Parathyroid adenoma (tissue), 2 donors: Measurements from ENCODE around the gene SYCP1.
"Not testable (repeated sequence)": the region's sequence is repeated elsewhere in the genome, so short reads cannot be mapped to it uniquely, and the experiment has no call there.

Experiments
- H2AFZ ChIP-seq: fragments of 300-600 bp; sonication (generic); one replicate; pipeline ENCODE4 v1.7.0; 2017; ENCODE audit warnings: antibody characterized with exemption, mild to moderate bottlenecking
- H3K27ac ChIP-seq: fragments of 300-600 bp; sonication (generic); one replicate; pipeline ENCODE4 v1.7.0; 2017
- H3K27me3 ChIP-seq: fragments of 300-600 bp; sonication (generic); one replicate; pipeline ENCODE4 v1.7.0; 2017; ENCODE audit warnings: low read length; ENCODE audit not compliant: control insufficient read depth, insufficient read depth
- H3K36me3 ChIP-seq: fragments of 300-600 bp; sonication (generic); one replicate; pipeline ENCODE4 v1.7.0; 2017; ENCODE audit warnings: low read length; ENCODE audit not compliant: control insufficient read depth, insufficient read depth
- H3K4me1 ChIP-seq: fragments of 300-600 bp; sonication (generic); one replicate; pipeline ENCODE4 v1.7.0; 2017; ENCODE audit warnings: control low read depth
- H3K4me2 ChIP-seq: fragments of 300-600 bp; sonication (generic); one replicate; pipeline ENCODE4 v1.7.0; 2017; ENCODE audit warnings: low read length
- H3K4me3 ChIP-seq: fragments of 300-600 bp; sonication (generic); one replicate; pipeline ENCODE4 v1.7.0; 2017; ENCODE audit warnings: low read depth, low read length
- H3K79me2 ChIP-seq: fragments of 300-600 bp; sonication (generic); one replicate; pipeline ENCODE4 v1.7.0; 2017; ENCODE audit warnings: control low read depth
- H3K9ac ChIP-seq: fragments of 300-600 bp; sonication (generic); one replicate; pipeline ENCODE4 v1.7.0; 2017; ENCODE audit warnings: mild to moderate bottlenecking
- H3K9me3 ChIP-seq: fragments of 300-600 bp; sonication (generic); one replicate; pipeline ENCODE4 v1.7.0; 2017; ENCODE audit warnings: low read length; ENCODE audit not compliant: control insufficient read depth
- CTCF ChIP-seq: fragments of 300-600 bp; sonication (generic); IDR thresholded peaks from one replicate; pipeline ENCODE4 v1.7.0; 2017; ENCODE audit warnings: antibody characterized with exemption, mild to moderate bottlenecking
- donor health status: primary hyperparathyroidism.

The SYCP1 gene

GRCh38 chr1:114828251-114828650 is 26.4 kb upstream of the SYCP1 start:
- Histone ChIP-seq H3K79me2 (no peaks in the 10 kb centered on the region), H3K4me3 (no peak overlapping the region), H3K36me3 (no peaks in the 10 kb centered on the region), H3K9me3 (no peaks in the 10 kb centered on the region), H3K4me1 (no peaks in the 10 kb centered on the region), H3K27me3 (no peaks in the 10 kb centered on the region), H3K9ac (no peak overlapping the region), H2AFZ (no peak overlapping the region), H3K27ac (no peak overlapping the region), H3K4me2 (no peak overlapping the region)
- TF ChIP-seq CTCF, result no peak

- not testable (repeated sequence) for H3K9me3 ChIP-seq, H3K4me3 ChIP-seq, H3K27me3 ChIP-seq, H3K4me2 ChIP-seq, H3K36me3 ChIP-seq, H2AFZ ChIP-seq, H3K4me1 ChIP-seq, H3K79me2 ChIP-seq, H3K9ac ChIP-seq, H3K27ac ChIP-seq
Observed at GRCh38 chr1:114830075-114830474, 24.6 kb upstream of the SYCP1 start.

- Histone ChIP-seq H3K36me3 (no peaks in the 10 kb centered on the region), H3K79me2 (no peaks in the 10 kb centered on the region), H3K9ac (no peak overlapping the region), H3K4me3 (no peak overlapping the region), H3K4me2 (no peak overlapping the region), H3K9me3 (no peaks in the 10 kb centered on the region), H3K27ac (no peak overlapping the region), H2AFZ (no peak overlapping the region), H3K27me3 (no peaks in the 10 kb centered on the region), H3K4me1 (no peaks in the 10 kb centered on the region)
- no peak for TF ChIP-seq CTCF
Observed at GRCh38 chr1:114831276-114831994, 23.2 kb upstream of the SYCP1 start.

GRCh38 chr1:114832057-114832456 is 22.6 kb upstream of the SYCP1 start:
- Histone ChIP-seq H3K4me1 (no peaks in the 10 kb centered on the region), H3K27ac (no peak overlapping the region), H3K36me3 (no peaks in the 10 kb centered on the region), H3K4me3 (no peak overlapping the region), H2AFZ (no peak overlapping the region), H3K27me3 (no peaks in the 10 kb centered on the region), H3K4me2 (no peak overlapping the region), H3K79me2 (no peaks in the 10 kb centered on the region), H3K9me3 (no peaks in the 10 kb centered on the region), H3K9ac (no peak overlapping the region)
- TF ChIP-seq CTCF, result no peak

GRCh38 chr1:114833421-114833820 is 21.2 kb upstream of the SYCP1 start:
- H3K4me2 ChIP-seq, result no peak overlapping the region
- H2AFZ ChIP-seq, result no peak overlapping the region
- no peak overlapping the region for H3K27ac ChIP-seq
- H3K79me2 ChIP-seq, result no peaks in the 10 kb centered on the region
- H3K9ac ChIP-seq, result no peak overlapping the region
- no peak overlapping the region for H3K4me3 ChIP-seq
- no peaks in the 10 kb centered on the region for H3K9me3 ChIP-seq
- H3K36me3 ChIP-seq, result no peaks in the 10 kb centered on the region
- H3K27me3 ChIP-seq, result no peaks in the 10 kb centered on the region
- no peaks in the 10 kb centered on the region for H3K4me1 ChIP-seq
- TF ChIP-seq CTCF, result no peak
